Spleen (tissue), 11 donors: Measurements from ENCODE around the gene AGBL1. TPM values are rescaled to one million over a fixed set of nuclear protein-coding genes. Genes with fewer than 3 reads are reported as not detected.
A peak's percentile ranks its signal among the peaks of the same experiment; 100 is the strongest.

Experiments
- DNase-seq: peaks from one replicate; pipeline ENCODE4 v3.0.0-alpha.2; 2020
- H3K27ac ChIP-seq, 8 donors: fragments of 200-600 bp; sonication (generic) in 7 of 8; 1 replicate in 4 of 8; 2 replicates in 4 of 8; pipeline versions ENCODE4 v1.5.0 to v1.8.0; 2016 to 2021; ENCODE audit warnings: inconsistent platforms in 4 of 8, mild to moderate bottlenecking in 4 of 8, moderate library complexity in 1 of 8
- H3K27me3 ChIP-seq, 7 donors: fragments of 200-600 bp; sonication (generic) in 6 of 7; replicated peaks in 1 of 7; 1 replicate in 4 of 7; 2 replicates in 3 of 7; pipeline versions ENCODE4 v1.5.0 to v1.8.0; 2016 to 2021; ENCODE audit warnings: inconsistent platforms in 3 of 7, mild to moderate bottlenecking in 1 of 7
- H3K36me3 ChIP-seq, 6 donors: fragments of 200-600 bp; sonication (generic) in 5 of 6; 1 replicate in 4 of 6; 2 replicates in 2 of 6; pipeline versions ENCODE4 v1.5.0 to v1.8.0; 2016 to 2021; ENCODE audit warnings: inconsistent platforms in 2 of 6
- H3K4me1 ChIP-seq, 6 donors: fragments of 200-600 bp; sonication (generic) in 5 of 6; 1 replicate in 3 of 6; 2 replicates in 3 of 6; pipeline versions ENCODE4 v1.5.0 to v1.8.0; 2016 to 2021; ENCODE audit warnings: inconsistent platforms in 3 of 6
- H3K4me3 ChIP-seq, 8 donors: fragments of 200-600 bp; sonication (generic) in 7 of 8; 1 replicate in 4 of 8; 2 replicates in 4 of 8; pipeline versions ENCODE4 v1.5.0 to v1.8.0; 2016 to 2021; ENCODE audit warnings: inconsistent platforms in 4 of 8, mild to moderate bottlenecking in 4 of 8, moderate library complexity in 2 of 8
- H3K9me3 ChIP-seq, 8 donors: fragments of 200-600 bp; sonication (generic) in 7 of 8; 1 replicate in 4 of 8; 2 replicates in 4 of 8; pipeline versions ENCODE4 v1.5.0 to v1.8.0; 2016 to 2021; ENCODE audit warnings: inconsistent platforms in 4 of 8
- CTCF ChIP-seq, 11 experiments: fragments of 200-600 bp in 7 of 11; fragments of 450-650 bp in 4 of 11; sonication (generic) in 4 of 11; IDR thresholded peaks in 8 of 11; conservative IDR thresholded peaks in 3 of 11; 1 replicate in 7 of 11; 2 replicates in 4 of 11; pipeline versions ENCODE4 v1.4.0 to v1.8.0; 2016 to 2021; ENCODE audit warnings: antibody characterized with exemption in 11 of 11, inconsistent platforms in 4 of 11, mild to moderate bottlenecking in 1 of 11
- POLR2A ChIP-seq, 3 donors: fragments of 450-650 bp; IDR thresholded peaks; one replicate each; pipeline ENCODE4 v1.5.1; 2017; ENCODE audit warnings: antibody characterized with exemption in 3 of 3, mild to moderate bottlenecking in 1 of 3
- POLR2AphosphoS5 ChIP-seq, 3 donors: sonication (generic); formaldehyde crosslinking; IDR thresholded peaks; one replicate each; pipeline ENCODE4 v1.5.1; 2017; ENCODE audit warnings: antibody characterized with exemption in 3 of 3
- WGBS, 5 donors: extraction: QIAGEN DNeasy Blood & Tissue Kit in 3 of 5; methylation state at CpG; one replicate each; pipeline versions ENCODE4 v1.1.5 to v1.1.7; 2013 to 2018; 5-methylcytosine and 5-hydroxymethylcytosine counted together
- intact Hi-C: fragments of 100-400 bp; cut with DNase I; formaldehyde crosslinking; loops from one replicate; pipeline ENCODE4 v1.15.0; 2023; ENCODE audit warnings: low total_unique reads
- polyA plus RNA-seq, 3 donors: library from polyadenylated mRNA; stranded (reverse); fragments of 200-250 nt; gene quantifications; one replicate each; pipeline ENCODE4 v1.2.1, GENCODE V29; 2013
- total RNA-seq, 7 donors: library from RNA; depleted of rRNA in 3 of 7; stranded (reverse); fragments of >200 nt in 3 of 7; fragmentation: NEBNext Ultra II Directional in 4 of 7; extraction: Animal tissue kit (Norgen Biotek cat#: 25700) in 4 of 7; gene quantifications; one replicate each; pipeline versions ENCODE4 v1.1.0 to v1.2.1, GENCODE V29; 2016 to 2021
- donor health status: healthy with polysubstance abuse.
- donor health status: DM: no; HTN: no; CAD: no; lungs with moderate emphysema.
- donor health status: DM: no; HTN: no; CAD: no.
- donor health status: Bipolar disorder and iron deficiency.
- donor health status: healthy.
- donor health status: DM: no; HTN: no; CAD: no.
- donor health status: DM: yes; HTN: yes; CAD: no.

AGBL1 gene
- total and polyA plus RNA-seq, 10 donors, result not detected

DNA sequence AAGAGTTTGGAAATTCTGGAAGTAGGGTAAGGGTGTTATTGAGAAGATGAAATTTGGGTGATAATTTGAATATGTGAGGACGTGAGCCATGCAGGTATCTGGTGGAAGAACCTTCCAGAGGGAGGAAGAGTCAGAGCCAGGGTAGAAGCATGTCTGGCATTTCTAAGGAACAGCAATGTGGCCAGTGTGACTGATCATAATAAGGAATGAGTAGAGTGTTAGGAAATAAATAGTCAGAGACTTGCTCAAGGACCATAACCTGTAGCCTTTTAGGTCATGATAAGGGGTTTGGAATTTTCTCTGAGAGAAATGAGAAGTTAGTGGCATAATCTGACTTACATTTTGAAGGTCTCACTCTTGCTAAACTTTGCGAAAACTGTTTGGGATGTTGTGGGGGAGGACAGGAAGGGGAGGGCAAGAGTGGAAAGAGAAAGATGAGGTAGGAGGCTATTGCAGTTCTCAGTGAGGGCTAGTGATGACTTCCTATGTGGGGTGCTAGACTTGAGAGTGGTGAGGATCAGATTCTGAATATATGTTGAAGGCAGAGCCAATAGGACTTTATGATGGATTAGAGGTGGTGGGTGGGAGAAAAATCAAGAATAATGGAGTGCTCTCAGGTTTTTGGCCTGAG lies 568.3 kb downstream of the AGBL1 start:
- 71 to 84% (median 79%) methylated on average over 2 of the region's 2 CpGs for WGBS, 5 donors
- intact Hi-C loops, result no loop called here

GRCh38 chr15:86649277-86649676 lies 569.6 kb downstream of the AGBL1 start:
- intact Hi-C loops, result no loop called here
- Histone ChIP-seq H3K4me3 (no peak overlapping the region), H3K9me3 (no peaks in the 10 kb centered on the region), H3K4me1 (peaks cover 0 to 11% (median 1%) of the 10 kb centered on the region in 6 donors), H3K27me3 (no peaks in the 10 kb centered on the region), H3K36me3 (no peaks in the 10 kb centered on the region), H3K27ac (no peak overlapping the region)
- TF ChIP-seq POLR2AphosphoS5 (IDR thresholded peaks at IDR 0.05) (no peak), POLR2A (IDR thresholded peaks at IDR 0.05) (no peak), CTCF (IDR thresholded peaks at IDR 0.05 in 8 of 11, conservative IDR thresholded peaks at IDR 0.05 in 3 of 11) (no peak)
- DNase-seq, result no peak

More for the DNA sequence above, 568.3 kb downstream of the AGBL1 start:
- no peak for DNase-seq
- Histone ChIP-seq H3K9me3 (no peaks in the 10 kb centered on the region), H3K27me3 (no peaks in the 10 kb centered on the region), H3K36me3 (no peaks in the 10 kb centered on the region), H3K4me1 (peaks cover 0 to 6% (median 0%) of the 10 kb centered on the region in 6 donors), H3K27ac (no peak overlapping the region), H3K4me3 (no peak overlapping the region)
- TF ChIP-seq POLR2A (IDR thresholded peaks at IDR 0.05) (no peak), CTCF (IDR thresholded peaks at IDR 0.05 in 8 of 11, conservative IDR thresholded peaks at IDR 0.05 in 3 of 11) (no peak), POLR2AphosphoS5 (IDR thresholded peaks at IDR 0.05) (no peak)

GRCh38 chr15:86650094-86650493 lies 570.4 kb downstream of the AGBL1 start:
- peaks cover 0 to 19% (median 4%) of the 10 kb centered on the region in 6 donors for H3K4me1 ChIP-seq
- no peak for DNase-seq
- no peaks in the 10 kb centered on the region for H3K9me3 ChIP-seq
- WGBS, 5 donors, result 48 to 71% (median 59%) methylated on average over 1 of the region's 1 CpG
- no peak overlapping the region for H3K27ac ChIP-seq
- no peak overlapping the region for H3K4me3 ChIP-seq
- no peaks in the 10 kb centered on the region for H3K27me3 ChIP-seq
- intact Hi-C loops, result no loop called here
- no peak for TF ChIP-seq CTCF (IDR thresholded peaks at IDR 0.05 in 8 of 11, conservative IDR thresholded peaks at IDR 0.05 in 3 of 11)
- TF ChIP-seq POLR2AphosphoS5 (IDR thresholded peaks at IDR 0.05), result no peak
- no peak for TF ChIP-seq POLR2A (IDR thresholded peaks at IDR 0.05)
- H3K36me3 ChIP-seq, result no peaks in the 10 kb centered on the region

DNA sequence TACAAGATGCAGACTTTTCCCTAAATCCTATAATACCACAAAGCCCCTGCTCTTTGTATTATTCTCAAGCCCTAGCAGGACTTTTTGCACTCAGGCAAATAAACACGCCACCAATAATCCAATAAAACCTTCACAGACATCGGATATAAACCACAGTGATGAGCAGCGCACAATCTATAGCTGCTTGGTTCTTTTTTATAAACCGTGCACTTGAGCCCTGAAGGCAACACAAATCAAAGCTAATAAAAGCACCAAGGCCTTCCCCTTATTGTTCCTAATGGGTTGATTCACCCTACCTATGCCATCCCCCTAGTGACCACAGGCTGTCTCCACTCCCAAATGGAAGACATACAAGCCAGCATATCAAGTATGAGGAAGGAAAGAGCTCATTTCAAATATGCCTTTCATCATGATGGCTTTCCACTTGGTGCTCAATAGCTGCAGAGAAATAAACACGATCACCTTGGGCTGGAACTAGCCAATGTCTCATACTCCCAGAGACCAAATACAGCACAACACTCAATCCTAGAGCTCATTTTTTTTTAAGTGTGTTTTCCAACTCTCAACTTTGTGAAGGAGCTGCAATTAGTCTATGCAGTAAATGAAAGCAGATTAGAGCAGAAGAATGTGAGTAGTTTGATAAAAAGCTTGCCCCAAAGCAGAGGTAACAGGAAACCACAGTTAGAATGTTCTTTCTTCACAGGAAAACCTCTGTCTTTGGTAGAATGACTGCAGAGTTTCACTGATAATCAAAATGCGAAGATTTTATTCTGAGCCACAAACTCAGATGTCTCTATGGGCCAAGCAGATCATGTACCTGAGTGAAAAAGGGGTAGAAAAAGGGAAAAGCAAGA lies 573.9 kb downstream of the AGBL1 start:
- no peaks in the 10 kb centered on the region for H3K27me3 ChIP-seq
- 62 to 81% (median 66%) methylated on average over 6 of the region's 6 CpGs for WGBS, 5 donors
- peak overlapping the region in 4 of 8 donors; percentile 24 to 72 (median 26) for H3K27ac ChIP-seq
- DNase-seq, result no peak
- peak overlapping the region in 1 of 8 donors; percentile 26 for H3K4me3 ChIP-seq
- intact Hi-C loops, result no loop called here
- H3K36me3 ChIP-seq, result no peaks in the 10 kb centered on the region
- TF ChIP-seq POLR2A (IDR thresholded peaks at IDR 0.05) (no peak), POLR2AphosphoS5 (IDR thresholded peaks at IDR 0.05) (no peak), CTCF (IDR thresholded peaks at IDR 0.05 in 8 of 11, conservative IDR thresholded peaks at IDR 0.05 in 3 of 11) (no peak)
- peaks cover 0 to 19% (median 4%) of the 10 kb centered on the region in 6 donors for H3K4me1 ChIP-seq
- H3K9me3 ChIP-seq, result no peaks in the 10 kb centered on the region
